H9 (cell line): ENCODE measurements around the gene UNK. TPM values are rescaled to one million over a fixed set of nuclear protein-coding genes. Genes with fewer than 3 reads are reported as not detected.
"Not testable (repeated sequence)": the region's sequence is repeated elsewhere in the genome, so short reads cannot be mapped to it uniquely, and the experiment has no call there.

ENCODE experiments used
- DNase-seq: peaks from one replicate; pipeline ENCODE4 v3.0.0-alpha.2; 2017
- H2AFZ ChIP-seq: one replicate; pipeline ENCODE4 v1.6.1; 2013; ENCODE audit warnings: mild to moderate bottlenecking, low read length, control low read depth, moderate library complexity
- H2AK5ac ChIP-seq: 2 replicates; pipeline ENCODE4 v1.6.1; 2013; ENCODE audit warnings: low read length, control low read depth, mixed read lengths; ENCODE audit not compliant: insufficient read length
- H2BK120ac ChIP-seq: one replicate; pipeline ENCODE4 v1.6.1; 2013; ENCODE audit warnings: low read depth, mild to moderate bottlenecking, low read length, control low read depth, inconsistent platforms; ENCODE audit not compliant: poor library complexity, severe bottlenecking
- H2BK12ac ChIP-seq: 2 replicates; pipeline ENCODE4 v1.6.1; 2013; ENCODE audit warnings: low read length, control low read depth, mixed read lengths, low read depth; ENCODE audit not compliant: insufficient read length
- H2BK15ac ChIP-seq: 2 replicates; pipeline ENCODE4 v1.6.1; 2013; ENCODE audit warnings: low read depth, low read length, control low read depth
- H2BK20ac ChIP-seq: one replicate; pipeline ENCODE4 v1.6.1; 2013; ENCODE audit warnings: low read depth, mild to moderate bottlenecking, low read length, control low read depth, inconsistent platforms; ENCODE audit not compliant: poor library complexity, severe bottlenecking
- H2BK5ac ChIP-seq: 2 replicates; pipeline ENCODE4 v1.6.1; 2013; ENCODE audit warnings: low read length, control low read depth, mixed read lengths; ENCODE audit not compliant: insufficient read length
- H3K14ac ChIP-seq: 2 replicates; pipeline ENCODE4 v1.6.1; 2013; ENCODE audit warnings: low read length, control low read depth; ENCODE audit not compliant: insufficient read depth
- H3K18ac ChIP-seq: 2 replicates; pipeline ENCODE4 v1.6.1; 2013; ENCODE audit warnings: low read depth, mild to moderate bottlenecking, mixed read lengths, low read length, control low read depth; ENCODE audit not compliant: insufficient read length
- H3K23ac ChIP-seq: 2 replicates; pipeline ENCODE4 v1.6.1; 2013; ENCODE audit warnings: low read length, control low read depth, mixed read lengths, low read depth; ENCODE audit not compliant: insufficient read length
- H3K23me2 ChIP-seq: 2 replicates; pipeline ENCODE4 v1.6.1; 2013; ENCODE audit warnings: low read depth, mild to moderate bottlenecking, mixed read lengths, low read length, control low read depth; ENCODE audit not compliant: insufficient read length, poor library complexity, severe bottlenecking
- H3K27ac ChIP-seq: 2 replicates; pipeline ENCODE4 v1.5.1; 2013; ENCODE audit warnings: low read length, control low read depth, mixed read lengths, low read depth; ENCODE audit not compliant: insufficient read length
- H3K27me3 ChIP-seq: 2 replicates; pipeline ENCODE4 v1.6.1; 2013; ENCODE audit warnings: low read length, control low read depth, inconsistent platforms; ENCODE audit not compliant: insufficient read depth
- H3K4ac ChIP-seq: 2 replicates; pipeline ENCODE4 v1.6.1; 2013; ENCODE audit warnings: low read depth, mild to moderate bottlenecking, control low read depth, inconsistent platforms, low read length, moderate library complexity
- H3K4me1 ChIP-seq: 2 replicates; pipeline ENCODE4 v1.6.1; 2013; ENCODE audit warnings: low read length, control low read depth, inconsistent platforms; ENCODE audit not compliant: insufficient read depth
- H3K4me2 ChIP-seq: 2 replicates; pipeline ENCODE4 v1.6.1; 2013; ENCODE audit warnings: low read length, control low read depth, mixed read lengths; ENCODE audit not compliant: insufficient read length, insufficient read depth
- H3K56ac ChIP-seq: 2 replicates; pipeline ENCODE4 v1.6.1; 2013; ENCODE audit warnings: low read depth, mild to moderate bottlenecking, mixed read lengths, low read length, control low read depth; ENCODE audit not compliant: insufficient read length
- H3K79me1 ChIP-seq: 2 replicates; pipeline ENCODE4 v1.6.1; 2013; ENCODE audit warnings: low read depth, mild to moderate bottlenecking, moderate library complexity, low read length, control low read depth, inconsistent platforms; ENCODE audit not compliant: insufficient read depth, poor library complexity, severe bottlenecking
- H3K79me2 ChIP-seq: 2 replicates; pipeline ENCODE4 v1.6.1; 2013; ENCODE audit warnings: low read length, control low read depth, inconsistent platforms; ENCODE audit not compliant: insufficient read depth
- H3K9ac ChIP-seq: 2 replicates; pipeline ENCODE4 v1.6.1; 2013; ENCODE audit warnings: low read length, control low read depth, mixed read lengths; ENCODE audit not compliant: insufficient read length; ENCODE audit errors: extremely low read depth
- H3K9me3 ChIP-seq: one replicate; pipeline ENCODE4 v1.6.1; 2013; ENCODE audit warnings: low read depth, low read length, inconsistent platforms; ENCODE audit not compliant: control insufficient read depth
- H3T11ph ChIP-seq: one replicate; pipeline ENCODE4 v1.6.1; 2013; ENCODE audit warnings: mild to moderate bottlenecking, low read length, control low read depth, inconsistent platforms
- H4K20me1 ChIP-seq: one replicate; pipeline ENCODE4 v1.6.1; 2013; ENCODE audit not compliant: control insufficient read depth, insufficient read length, insufficient read depth
- H4K5ac ChIP-seq: 2 replicates; pipeline ENCODE4 v1.6.1; 2013; ENCODE audit warnings: low read depth, mild to moderate bottlenecking, mixed read lengths, low read length, control low read depth; ENCODE audit not compliant: insufficient read length
- H4K8ac ChIP-seq: replicated peaks from 2 replicates; pipeline ENCODE4 v1.6.1; 2013; ENCODE audit warnings: low read length, control low read depth, mixed read lengths, low read depth; ENCODE audit not compliant: insufficient read length
- H4K91ac ChIP-seq: 2 replicates; pipeline ENCODE4 v1.6.1; 2013; ENCODE audit warnings: low read depth, mild to moderate bottlenecking, moderate library complexity, mixed read lengths, low read length, control low read depth; ENCODE audit not compliant: insufficient read length
- H3K27ac Mint-ChIP-seq, 3 experiments: 2 replicates in 2 of 3; 3 replicates in 1 of 3; pipeline ENCODE4 v1.8.0; 2020 to 2021; ENCODE audit warnings: mixed read lengths in 3 of 3, mild to moderate bottlenecking in 1 of 3, moderate library complexity in 1 of 3
- H3K27me3 Mint-ChIP-seq: 2 replicates; pipeline ENCODE4 v1.8.0; 2021; ENCODE audit warnings: low read depth, mild to moderate bottlenecking, moderate library complexity, mixed read lengths
- H3K36me3 Mint-ChIP-seq, 3 experiments: 2 replicates in 2 of 3; 3 replicates in 1 of 3; pipeline ENCODE4 v1.8.0; 2020 to 2021; ENCODE audit warnings: low read depth in 3 of 3, mixed read lengths in 3 of 3; ENCODE audit not compliant: insufficient read depth in 1 of 3
- H3K4me1 Mint-ChIP-seq, 2 experiments: 2 replicates each; pipeline ENCODE4 v1.8.0; 2020; ENCODE audit warnings: mixed read lengths in 2 of 2
- H3K4me3 Mint-ChIP-seq, 2 experiments: 2 replicates in 1 of 2; 3 replicates in 1 of 2; pipeline ENCODE4 v1.8.0; 2020 to 2021; ENCODE audit warnings: mild to moderate bottlenecking in 2 of 2, mixed read lengths in 2 of 2, moderate library complexity in 1 of 2
- H3K9me3 Mint-ChIP-seq, 2 experiments: 2 replicates in 1 of 2; 3 replicates in 1 of 2; pipeline ENCODE4 v1.8.0; 2020; ENCODE audit warnings: mild to moderate bottlenecking in 2 of 2, mixed read lengths in 2 of 2, moderate library complexity in 1 of 2
- WGBS: extraction: QIAGEN DNeasy Blood & Tissue Kit; methylation state at CpG from one replicate; pipeline ENCODE4 v1.1.7; 2013; ENCODE audit warnings: missing lambda C conversion rate, low lambda C conversion rate, mixed read lengths; ENCODE audit not compliant: insufficient read length; ENCODE audit errors: extremely low coverage; 5-methylcytosine and 5-hydroxymethylcytosine counted together
- total RNA-seq: library from RNA; stranded (reverse); gene quantifications from 2 replicates; pipeline ENCODE4 v1.2.1, GENCODE V29; 2021
- TF ChIP-seq, protein P1 (sequence below): fragments of 200-600 bp; sonication (generic); conservative IDR thresholded peaks from 3 replicates; pipeline ENCODE4 v1.8.0; 2021; ENCODE audit warnings: antibody characterized with exemption, mild to moderate bottlenecking

Gene UNK
- total RNA-seq, 1 experiment from 2014 or later, result 36.4 TPM

DNA sequence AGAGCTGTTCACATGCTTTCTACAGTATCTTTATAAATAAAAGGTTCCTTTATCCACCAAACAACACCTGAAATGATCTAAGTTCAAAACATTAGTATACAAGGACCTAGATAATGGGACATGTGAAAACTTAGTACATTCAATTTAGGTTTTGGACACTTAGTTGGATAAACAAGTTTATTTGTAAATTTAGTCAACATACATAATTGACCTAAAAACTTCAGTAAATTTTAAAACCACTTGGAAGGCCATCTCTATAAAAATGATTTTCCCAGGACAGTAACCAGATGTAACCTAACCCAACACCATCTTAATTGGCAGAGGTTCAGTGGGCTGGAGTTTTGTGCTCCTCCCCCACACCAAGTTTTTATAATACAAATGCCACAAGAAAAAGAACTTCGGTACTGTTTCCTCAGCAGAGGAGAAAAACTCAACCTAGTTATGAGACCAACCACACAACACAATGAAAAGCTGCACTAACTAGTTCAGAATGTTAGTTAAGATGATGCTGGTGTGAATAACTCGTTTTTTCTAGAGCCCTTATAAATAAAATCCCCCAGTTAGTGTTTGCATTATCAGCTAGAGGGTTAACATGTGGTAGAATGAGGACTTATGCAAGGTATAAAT lies 7.2 kb upstream of the UNK start:
- H3K27me3 Mint-ChIP-seq, result peaks cover 2% of the 10 kb centered on the region; the same call in 1 of the 2 replicates
- H3K4me1 Mint-ChIP-seq, result peaks cover 22 to 30% of the 10 kb centered on the region in 2 experiments
- Histone ChIP-seq H3K79me1 (no peaks in the 10 kb centered on the region), H4K91ac (no peak overlapping the region), H3K18ac (no peak overlapping the region), H3K9ac (no peak overlapping the region), H2BK120ac (no peak overlapping the region), H3K56ac (no peak overlapping the region), H3K27me3 (no peaks in the 10 kb centered on the region), H2BK12ac (no peak overlapping the region), H2BK15ac (no peak overlapping the region), H3K4me1 (no peaks in the 10 kb centered on the region), H3K4ac (no peak overlapping the region), H3K27ac (no peak overlapping the region), H2AK5ac (no peak overlapping the region), H3K23ac (no peak overlapping the region), H4K5ac (no peak overlapping the region), H3K9me3 (no peaks in the 10 kb centered on the region), H4K20me1 (no peaks in the 10 kb centered on the region), H3K23me2 (no peaks in the 10 kb centered on the region), H4K8ac (no peak overlapping the region), H3K79me2 (peaks cover 3% of the 10 kb centered on the region; the same call in 1 of the 2 replicates), H2BK5ac (no peak overlapping the region), H3K4me2 (no peak overlapping the region), H2BK20ac (no peak overlapping the region), H3K14ac (no peak overlapping the region), H2AFZ (no peak overlapping the region), H3T11ph (no peak overlapping the region)
- DNase-seq, result no peak
- peaks cover 21 to 34% (median 33%) of the 10 kb centered on the region in 3 experiments for H3K36me3 Mint-ChIP-seq
- WGBS, result no CpG with 5 or more reads among the region's 2 CpGs
- TF ChIP-seq, protein P1, sequence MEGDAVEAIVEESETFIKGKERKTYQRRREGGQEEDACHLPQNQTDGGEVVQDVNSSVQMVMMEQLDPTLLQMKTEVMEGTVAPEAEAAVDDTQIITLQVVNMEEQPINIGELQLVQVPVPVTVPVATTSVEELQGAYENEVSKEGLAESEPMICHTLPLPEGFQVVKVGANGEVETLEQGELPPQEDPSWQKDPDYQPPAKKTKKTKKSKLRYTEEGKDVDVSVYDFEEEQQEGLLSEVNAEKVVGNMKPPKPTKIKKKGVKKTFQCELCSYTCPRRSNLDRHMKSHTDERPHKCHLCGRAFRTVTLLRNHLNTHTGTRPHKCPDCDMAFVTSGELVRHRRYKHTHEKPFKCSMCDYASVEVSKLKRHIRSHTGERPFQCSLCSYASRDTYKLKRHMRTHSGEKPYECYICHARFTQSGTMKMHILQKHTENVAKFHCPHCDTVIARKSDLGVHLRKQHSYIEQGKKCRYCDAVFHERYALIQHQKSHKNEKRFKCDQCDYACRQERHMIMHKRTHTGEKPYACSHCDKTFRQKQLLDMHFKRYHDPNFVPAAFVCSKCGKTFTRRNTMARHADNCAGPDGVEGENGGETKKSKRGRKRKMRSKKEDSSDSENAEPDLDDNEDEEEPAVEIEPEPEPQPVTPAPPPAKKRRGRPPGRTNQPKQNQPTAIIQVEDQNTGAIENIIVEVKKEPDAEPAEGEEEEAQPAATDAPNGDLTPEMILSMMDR, result no peak
- H3K27ac Mint-ChIP-seq, result peak overlapping the region in 1 of 3 experiments; percentile 89; a peak in 2 of 7 replicates
- peaks cover 2 to 3% of the 10 kb centered on the region in 2 experiments; a peak in 3 of 5 replicates for H3K9me3 Mint-ChIP-seq
- peak overlapping the region; percentile 96 to 99 for H3K4me3 Mint-ChIP-seq

DNA sequence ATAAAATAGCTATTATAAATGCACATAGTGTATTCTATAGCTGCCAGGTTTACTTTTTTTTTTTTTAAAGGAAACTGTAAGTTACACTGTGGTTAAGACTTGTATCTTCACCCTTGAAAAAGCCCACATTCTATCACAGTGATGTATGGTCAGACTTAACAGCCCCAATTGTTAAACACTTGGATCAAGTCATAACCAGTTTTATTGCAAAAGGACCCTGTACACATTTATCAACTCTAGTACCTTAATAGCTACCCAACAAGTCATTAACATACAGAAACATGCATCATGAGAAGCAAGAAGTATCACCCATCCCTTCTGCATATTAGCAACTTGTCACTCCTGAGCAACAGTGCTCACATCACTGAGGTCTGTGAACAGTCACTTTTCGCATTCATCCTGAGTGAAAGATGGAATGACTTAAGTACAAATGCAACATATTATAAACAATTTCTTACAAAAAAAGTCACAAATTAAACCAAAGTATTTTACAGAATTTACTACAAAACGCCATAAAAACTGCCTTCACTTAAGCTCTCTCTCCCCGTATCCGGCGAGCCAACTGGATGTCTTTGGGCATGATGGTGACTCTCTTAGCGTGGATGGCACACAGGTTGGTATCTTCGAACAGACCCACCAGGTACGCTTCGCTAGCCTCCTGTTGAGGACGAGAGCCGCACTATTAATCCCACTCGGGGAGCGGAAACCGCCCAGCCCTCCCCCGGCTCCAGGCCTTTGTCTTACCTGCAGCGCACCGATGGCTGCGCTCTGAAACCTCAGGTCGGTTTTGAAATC lies 6.3 kb upstream of the UNK start:
- H2BK15ac ChIP-seq, H2BK120ac ChIP-seq, H4K91ac ChIP-seq, H3K9me3 Mint-ChIP-seq, H3K4ac ChIP-seq, H3K23ac ChIP-seq, H3K56ac ChIP-seq, H3K9me3 ChIP-seq, H2AK5ac ChIP-seq, H3K79me2 ChIP-seq, H3K79me1 ChIP-seq, H2AFZ ChIP-seq, H3T11ph ChIP-seq, H3K27me3 Mint-ChIP-seq, H3K27me3 ChIP-seq, H3K4me1 ChIP-seq, H4K5ac ChIP-seq, H3K23me2 ChIP-seq, H3K27ac ChIP-seq, H4K8ac ChIP-seq, H2BK5ac ChIP-seq, H4K20me1 ChIP-seq, H2BK12ac ChIP-seq, H2BK20ac ChIP-seq: not testable (repeated sequence)
- Histone ChIP-seq H3K14ac (peak overlapping the region; percentile 77; the same call in 1 of the 2 replicates), H3K4me2 (peak overlapping the region; percentile 90), H3K9ac (peak overlapping the region; percentile 91), H3K18ac (peak overlapping the region; percentile 32)
- H3K4me3 Mint-ChIP-seq, result peak overlapping the region; percentile 96 to 99
- H3K4me1 Mint-ChIP-seq, result peaks cover 26 to 35% of the 10 kb centered on the region in 2 experiments
- DNase-seq, result peak; percentile 48
- no CpG with 5 or more reads among the region's 19 CpGs for WGBS
- H3K27ac Mint-ChIP-seq, result peak overlapping the region; percentile 94 to 96 (median 95)
- H3K36me3 Mint-ChIP-seq, result peaks cover 21 to 34% (median 33%) of the 10 kb centered on the region in 3 experiments
